Measurements from ENCODE around the gene ZC2HC1C.

ZC2HC1C gene

GRCh38 chr14:75044752-75045151 is 24.7 kb upstream of the ZC2HC1C start:
- Histone ChIP-seq H3K9ac (ENCODE audit: low read depth, low read length, poor library complexity, severe bottlenecking) (no peak overlapping the region), H4K20me1 (ENCODE audit: insufficient read depth, low read length, poor library complexity, severe bottlenecking) (peaks cover 5% of the 10 kb centered on the region), H3K9me2 (replicated peaks; ENCODE audit: low read depth, low read length) (no peaks in the 10 kb centered on the region), H3F3A (ENCODE audit: low read depth) (0 out of 2 replicates have a peak, but pooled peaks cover 4% of the 10 kb centered on the region), H3K79me2 (ENCODE audit: insufficient read depth, low read length) (0 out of 2 replicates have a peak, but pooled peaks cover 2% of the 10 kb centered on the region), H3K36me3 (ENCODE audit: insufficient read depth, low read length) (no peaks in the 10 kb centered on the region), H3K4me3 (ENCODE audit: low read length, poor library complexity, severe bottlenecking) (no peak overlapping the region), H2AFZ (ENCODE audit: low read length) (no peak overlapping the region), H3K27me3 (ENCODE audit: insufficient read depth, low read length, poor library complexity, severe bottlenecking) (no peaks in the 10 kb centered on the region), H3K9me3 (ENCODE audit: insufficient read depth, low read depth, low read length) (no peaks in the 10 kb centered on the region), H3K4me1 (ENCODE audit: insufficient read depth, low read length, poor library complexity, severe bottlenecking) (peaks cover 15% of the 10 kb centered on the region), H3K4me2 (ENCODE audit: low read depth, low read length, poor library complexity, severe bottlenecking) (peak overlapping the region; percentile 45)
- TF ChIP-seq EZH2phosphoT487 (IDR thresholded peaks at IDR 0.05; ENCODE audit: borderline replicate concordance) (no peak), CTCF (conservative IDR thresholded peaks at IDR 0.05; ENCODE audit: low read length) (no peak)

- Histone ChIP-seq H3K36me3 (ENCODE audit: insufficient read depth, low read length) (no peaks in the 10 kb centered on the region), H3K9me2 (replicated peaks; ENCODE audit: low read depth, low read length) (no peaks in the 10 kb centered on the region), H3K4me1 (ENCODE audit: insufficient read depth, low read length, poor library complexity, severe bottlenecking) (peaks cover 28% of the 10 kb centered on the region), H3K4me2 (ENCODE audit: low read depth, low read length, poor library complexity, severe bottlenecking) (peak overlapping the region; percentile 2), H3K27me3 (ENCODE audit: insufficient read depth, low read length, poor library complexity, severe bottlenecking) (no peaks in the 10 kb centered on the region), H3F3A (ENCODE audit: low read depth) (0 out of 2 replicates have a peak, but pooled peaks cover 4% of the 10 kb centered on the region), H4K20me1 (ENCODE audit: insufficient read depth, low read length, poor library complexity, severe bottlenecking) (peaks cover 5% of the 10 kb centered on the region), H2AFZ (ENCODE audit: low read length) (no peak overlapping the region), H3K9ac (ENCODE audit: low read depth, low read length, poor library complexity, severe bottlenecking) (no peak overlapping the region), H3K4me3 (ENCODE audit: low read length, poor library complexity, severe bottlenecking) (no peak overlapping the region), H3K79me2 (ENCODE audit: insufficient read depth, low read length) (peaks cover 17% of the 10 kb centered on the region), H3K9me3 (ENCODE audit: insufficient read depth, low read depth, low read length) (no peaks in the 10 kb centered on the region)
- TF ChIP-seq CTCF (conservative IDR thresholded peaks at IDR 0.05; ENCODE audit: low read length): no peak
- TF ChIP-seq EZH2phosphoT487 (IDR thresholded peaks at IDR 0.05; ENCODE audit: borderline replicate concordance): no peak
Measured at GRCh38 chr14:75046275-75046674, 23.2 kb upstream of the ZC2HC1C start.

GRCh38 chr14:75046899-75047298 is 22.5 kb upstream of the ZC2HC1C start:
- no peaks in the 10 kb centered on the region for H3K36me3 ChIP-seq (ENCODE audit: insufficient read depth, low read length)

More at GRCh38 chr14:75046899-75047298, 22.5 kb upstream of the ZC2HC1C start:
- Histone ChIP-seq H3F3A (ENCODE audit: low read depth) (0 out of 2 replicates have a peak, but pooled peaks cover 4% of the 10 kb centered on the region), H3K9ac (ENCODE audit: low read depth, low read length, poor library complexity, severe bottlenecking) (no peak overlapping the region), H3K4me1 (ENCODE audit: insufficient read depth, low read length, poor library complexity, severe bottlenecking) (peaks cover 28% of the 10 kb centered on the region), H3K27me3 (ENCODE audit: insufficient read depth, low read length, poor library complexity, severe bottlenecking) (no peaks in the 10 kb centered on the region), H2AFZ (ENCODE audit: low read length) (no peak overlapping the region), H3K9me3 (ENCODE audit: insufficient read depth, low read depth, low read length) (no peaks in the 10 kb centered on the region), H3K4me3 (ENCODE audit: low read length, poor library complexity, severe bottlenecking) (no peak overlapping the region), H3K79me2 (ENCODE audit: insufficient read depth, low read length) (peaks cover 20% of the 10 kb centered on the region), H3K9me2 (replicated peaks; ENCODE audit: low read depth, low read length) (no peaks in the 10 kb centered on the region), H4K20me1 (ENCODE audit: insufficient read depth, low read length, poor library complexity, severe bottlenecking) (peaks cover 5% of the 10 kb centered on the region), H3K4me2 (ENCODE audit: low read depth, low read length, poor library complexity, severe bottlenecking) (no peak overlapping the region)
- TF ChIP-seq CTCF (conservative IDR thresholded peaks at IDR 0.05; ENCODE audit: low read length): no peak
- no peak for TF ChIP-seq EZH2phosphoT487 (IDR thresholded peaks at IDR 0.05; ENCODE audit: borderline replicate concordance)

Measured in Loucy (cell line).